Measurements from ENCODE around the gene SPATA16.
"Not testable (repeated sequence)": the region's sequence is repeated elsewhere in the genome, so short reads cannot be mapped to it uniquely, and the experiment has no call there.

SPATA16 gene

DNA sequence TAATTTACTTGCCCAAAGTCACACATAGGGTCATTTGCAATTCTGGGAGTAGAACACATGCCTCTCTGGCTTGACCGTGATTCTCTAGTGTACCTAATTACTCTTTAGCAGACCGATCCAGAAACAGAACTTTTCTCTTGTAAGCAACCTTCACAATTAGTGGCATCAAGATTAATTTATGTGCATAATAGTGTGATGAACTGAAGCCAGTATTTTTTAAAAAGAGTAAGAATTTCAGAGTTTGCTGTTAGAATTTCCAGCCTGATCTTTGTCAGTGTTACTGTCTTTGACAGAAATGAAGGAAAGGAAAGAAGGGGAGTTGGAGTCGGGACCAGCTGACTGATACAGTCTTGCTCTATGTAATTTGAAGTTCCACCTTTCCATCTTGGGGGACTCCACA, 137.1 kb downstream of the SPATA16 start:
- no peak for DNase-seq (ENCODE audit: low spot score)

- no peak for DNase-seq (ENCODE audit: low spot score)
These were observed 137.6 kb downstream of the SPATA16 start for GRCh38 chr3:173003471-173003870.

- DNase-seq (ENCODE audit: low spot score) = no peak
These were observed 139.4 kb downstream of the SPATA16 start for GRCh38 chr3:173001622-173002021.

GRCh38 chr3:173000553-173000952, 140.5 kb downstream of the SPATA16 start:
- no peak for DNase-seq (ENCODE audit: low spot score)

GRCh38 chr3:172993412-172993811, 147.6 kb downstream of the SPATA16 start:
- no peak for DNase-seq (ENCODE audit: low spot score)

GRCh38 chr3:172991424-172991996, 149.5 kb downstream of the SPATA16 start:
- DNase-seq (ENCODE audit: low spot score) = no peak

- DNase-seq (ENCODE audit: low spot score) = no peak
These were observed 151.7 kb downstream of the SPATA16 start for GRCh38 chr3:172989373-172989772.

- DNase-seq (ENCODE audit: low spot score) = peak; percentile 22
These were observed 153.8 kb downstream of the SPATA16 start for GRCh38 chr3:172987273-172987672.

DNA sequence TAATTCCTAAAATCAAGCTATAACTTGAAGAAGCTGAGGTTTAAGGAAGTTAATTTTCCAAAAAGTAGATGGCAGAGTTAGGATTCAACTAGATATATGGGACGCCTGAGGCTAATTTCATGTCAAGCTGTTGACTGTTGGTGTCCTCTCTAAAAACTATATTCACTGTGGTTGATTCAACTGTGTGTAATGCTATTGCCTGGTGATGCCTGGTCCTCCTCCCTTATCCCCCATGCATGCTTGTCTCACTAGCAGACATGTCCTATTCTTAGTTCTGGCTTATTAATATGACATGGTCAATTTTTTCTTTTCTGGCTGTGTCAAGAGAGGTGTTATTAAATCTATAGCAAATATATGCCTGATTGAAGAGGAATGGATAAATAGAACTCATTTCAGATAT, 156.1 kb downstream of the SPATA16 start:
- DNase-seq (ENCODE audit: low spot score) = no peak

DNA sequence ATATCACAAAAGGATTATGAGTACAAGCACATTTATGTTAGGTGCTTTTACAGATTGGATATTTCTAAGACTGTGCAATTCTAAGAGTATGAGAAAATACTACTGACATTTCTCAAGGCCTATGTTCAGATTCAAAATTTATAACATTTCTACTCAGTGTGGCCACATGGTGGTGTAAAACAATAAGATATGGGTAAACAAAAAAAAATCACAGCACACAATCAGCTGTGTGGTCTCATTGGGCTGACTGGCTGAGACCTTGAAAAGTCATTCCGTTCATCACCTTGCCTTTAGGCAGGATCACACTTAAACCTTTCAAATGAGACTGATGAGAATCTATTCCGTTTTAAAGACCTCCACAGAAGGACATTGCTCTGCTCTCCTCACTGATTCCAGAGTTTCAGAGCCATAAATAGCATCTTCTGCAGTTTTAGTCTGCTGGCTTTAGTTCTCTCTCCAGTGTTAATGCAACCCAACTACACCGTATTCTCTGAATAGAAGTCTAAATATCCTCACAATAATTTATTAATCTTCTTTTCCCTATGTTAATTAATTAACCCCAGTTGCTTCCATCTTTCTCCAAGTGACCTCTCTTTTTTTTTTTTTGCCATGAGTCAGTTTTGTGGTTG, 158.2 kb downstream of the SPATA16 start:
- DNase-seq (ENCODE audit: low spot score) = peak; percentile 30

DNA sequence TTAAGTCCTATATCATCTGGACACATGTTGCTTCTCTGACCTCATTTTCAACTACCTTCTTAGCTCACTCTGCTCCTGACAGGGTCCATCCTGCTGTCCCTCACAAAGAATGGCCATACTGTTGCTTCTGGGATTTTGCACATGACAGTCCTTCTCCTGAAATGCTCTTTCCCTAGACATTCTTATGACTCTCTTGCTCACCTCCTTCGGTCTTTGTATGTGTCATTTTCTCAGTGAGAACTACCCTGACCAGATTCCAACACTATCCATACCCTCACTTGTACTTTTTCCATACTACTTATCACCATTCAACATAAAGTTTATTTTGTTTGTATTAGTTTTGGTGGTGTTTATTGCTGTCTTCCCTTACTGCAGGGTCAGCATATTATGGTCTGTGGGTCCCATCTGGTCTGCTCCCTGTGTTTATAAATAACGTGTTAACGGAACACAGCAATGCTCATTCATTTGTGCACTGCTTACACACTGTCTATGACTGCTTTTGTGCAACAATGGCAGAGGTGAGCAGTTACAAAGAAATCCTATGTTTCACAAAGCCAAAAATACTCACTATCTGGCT, 159.5 kb downstream of the SPATA16 start:
- DNase-seq (ENCODE audit: low spot score) = no peak

- peak; percentile 4 for DNase-seq (ENCODE audit: low spot score)
These were observed 160.2 kb downstream of the SPATA16 start for GRCh38 chr3:172980849-172981248.

- no peak for DNase-seq (ENCODE audit: low spot score)
These were observed 163.3 kb downstream of the SPATA16 start for GRCh38 chr3:172977696-172978095.

DNA sequence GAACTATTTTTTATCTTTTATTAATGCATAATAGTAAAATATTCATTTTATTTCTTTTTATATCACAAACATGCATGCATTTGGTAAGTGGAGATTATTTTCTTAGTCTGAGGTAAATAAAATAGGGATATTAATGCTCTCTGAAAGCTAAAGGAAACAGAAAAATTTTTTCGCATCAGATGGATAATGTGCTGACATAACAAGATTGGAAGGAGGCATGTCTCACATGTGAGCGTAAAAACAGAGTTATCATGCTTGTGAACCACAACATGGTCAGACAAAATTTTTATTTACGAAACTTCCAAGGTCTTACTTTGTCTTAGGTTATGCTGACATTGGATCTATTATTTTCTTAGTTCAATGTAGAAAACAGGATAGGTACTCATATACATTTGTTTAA, 166.1 kb downstream of the SPATA16 start:
- DNase-seq (ENCODE audit: low spot score) = no peak

DNA sequence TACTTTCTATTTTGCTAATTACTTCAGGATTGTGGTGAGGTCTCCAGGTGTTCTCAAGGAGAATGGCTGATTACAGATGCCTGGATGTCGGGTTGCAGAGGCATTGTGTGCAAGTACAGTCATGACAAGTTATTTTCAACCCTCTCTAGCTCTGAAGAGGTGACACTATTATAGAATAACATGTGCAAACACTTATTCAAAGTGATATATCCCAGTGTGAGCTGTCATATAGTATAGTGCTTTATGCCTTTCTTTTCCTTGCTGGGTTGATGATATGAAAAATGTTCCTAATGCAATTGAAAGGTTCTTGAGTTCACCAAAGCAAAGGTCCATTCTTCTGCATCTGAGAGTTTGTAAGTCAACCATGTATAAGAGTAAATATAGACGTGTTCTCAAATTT, 167.2 kb downstream of the SPATA16 start:
- no peak for DNase-seq (ENCODE audit: low spot score)

DNA sequence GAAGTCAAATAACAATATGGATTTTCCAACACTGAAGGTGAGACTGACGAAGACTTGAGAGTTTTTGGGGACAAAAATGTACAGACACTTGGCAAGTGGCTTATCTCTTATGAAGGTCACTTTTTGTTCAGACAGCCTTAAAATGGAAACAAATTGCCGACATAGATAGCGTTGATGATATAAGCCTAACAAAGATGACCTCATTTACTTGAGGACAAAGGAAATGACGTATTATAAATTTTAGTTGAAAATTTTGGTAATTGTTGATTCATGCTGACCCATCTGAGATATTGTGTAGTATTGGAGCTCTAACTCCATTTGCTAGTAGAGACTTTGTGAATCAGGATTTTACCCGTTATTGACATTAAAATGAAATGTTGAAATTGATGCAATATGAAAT, 168.3 kb downstream of the SPATA16 start:
- no peak for DNase-seq (ENCODE audit: low spot score)

DNA sequence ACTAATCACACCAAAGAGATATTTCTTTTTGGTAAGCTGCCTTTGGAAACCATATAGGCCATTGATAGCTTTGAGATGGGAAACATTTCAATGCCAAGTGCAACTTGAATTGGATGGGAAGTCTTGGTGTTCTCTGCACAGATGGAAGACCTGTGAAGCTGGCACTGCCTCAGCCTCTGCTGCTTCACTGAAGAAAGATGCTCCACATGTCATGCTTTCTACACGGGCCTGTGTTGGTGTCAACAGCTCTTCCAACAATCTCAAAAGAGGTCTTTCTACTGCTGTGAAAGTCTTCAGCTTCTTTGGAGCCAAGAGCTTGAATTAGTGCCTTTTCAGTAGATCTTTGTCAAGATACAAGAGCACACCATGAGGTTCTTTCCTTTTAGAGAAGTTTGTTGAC, 169.0 kb downstream of the SPATA16 start:
- DNase-seq (ENCODE audit: low spot score) = no peak

DNA sequence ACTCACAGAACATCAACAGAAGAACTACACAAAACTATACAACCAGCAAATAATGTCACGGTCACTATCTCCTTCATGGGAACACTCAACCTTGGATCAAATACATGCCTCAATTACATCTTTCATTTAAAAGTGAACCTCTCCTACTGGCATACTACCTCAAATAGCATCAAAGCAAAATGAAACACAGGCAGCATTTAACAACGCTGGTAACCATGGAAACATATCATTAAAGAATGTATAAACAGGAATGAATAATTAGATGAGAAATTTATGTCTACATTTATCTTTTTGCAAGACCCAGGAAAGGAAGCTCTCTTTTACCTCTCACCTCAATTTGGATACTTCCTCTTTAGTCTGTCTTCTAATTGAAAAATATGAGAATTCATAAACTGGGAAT, 172.4 kb downstream of the SPATA16 start:
- DNase-seq (ENCODE audit: low spot score) = no peak

DNA sequence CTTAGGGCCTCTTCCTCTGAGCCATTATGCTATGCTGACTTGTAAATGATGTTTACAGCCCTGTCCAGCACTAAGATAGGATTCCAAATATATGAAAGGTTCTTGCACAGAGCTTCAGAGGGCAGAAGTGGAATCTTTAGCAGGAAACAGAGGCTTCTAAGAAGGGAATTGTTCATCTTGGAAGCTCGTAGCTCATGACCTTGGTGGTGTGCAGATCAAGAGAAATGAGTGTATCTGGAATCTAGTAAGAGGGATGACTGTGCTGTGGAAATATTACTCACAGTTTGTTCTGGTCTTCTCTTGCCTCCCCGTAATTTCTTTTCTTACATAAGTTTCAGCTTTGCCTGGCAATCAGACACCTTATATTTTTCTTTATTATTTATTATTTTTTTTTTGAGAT, 175.8 kb downstream of the SPATA16 start:
- peak; percentile 8 for DNase-seq (ENCODE audit: low spot score)

DNA sequence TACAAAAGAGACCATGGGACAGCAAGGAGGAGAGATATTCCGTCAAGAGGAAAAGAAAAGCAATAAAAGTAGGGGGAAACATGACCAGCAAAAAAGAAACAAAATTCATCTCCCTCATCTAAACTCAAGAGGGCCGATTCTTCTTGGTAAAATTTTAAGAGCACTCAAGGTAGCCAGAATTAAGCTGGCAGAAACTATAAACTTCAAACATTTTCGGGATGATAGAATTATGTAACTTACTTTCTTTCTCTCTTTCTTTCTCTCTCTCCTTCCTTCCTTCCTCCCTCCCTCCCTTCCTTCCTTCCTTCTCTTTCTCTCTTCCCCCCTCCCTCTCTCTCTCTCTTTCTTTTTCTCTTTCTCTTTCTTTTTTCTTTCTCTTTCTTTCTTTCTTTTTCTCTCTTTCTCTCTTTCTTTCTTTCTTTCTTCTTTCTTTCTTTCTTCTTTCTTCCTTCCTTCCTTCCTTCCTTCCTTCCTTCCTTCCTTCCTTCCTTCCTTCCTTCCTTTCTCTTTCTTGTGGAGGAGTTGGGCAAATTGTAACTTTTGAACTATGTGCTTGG, 180.3 kb downstream of the SPATA16 start:
- DNase-seq (ENCODE audit: low spot score) = not testable (repeated sequence)

DNA sequence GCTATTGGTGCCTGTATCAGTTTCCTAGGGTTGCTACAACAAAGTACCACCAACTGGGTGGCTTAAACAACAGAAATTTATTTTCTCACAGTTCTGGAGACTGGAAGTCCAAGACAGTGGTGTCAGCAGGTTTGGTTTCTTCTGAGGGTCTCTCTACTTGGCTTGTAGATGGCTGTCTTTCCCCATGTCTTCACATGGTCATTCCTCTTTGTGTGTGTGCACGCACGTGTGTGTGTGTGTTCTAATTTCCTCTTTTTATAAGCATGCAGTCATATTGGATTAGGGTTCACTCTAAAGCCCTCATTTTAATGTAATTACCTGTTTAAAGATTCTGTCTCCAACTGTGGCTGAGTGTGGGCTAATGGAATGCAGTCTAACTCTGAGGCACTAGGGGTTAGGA, 182.5 kb downstream of the SPATA16 start:
- no peak for DNase-seq (ENCODE audit: low spot score)

GRCh38 chr3:172953571-172953970, 187.5 kb downstream of the SPATA16 start:
- no peak for DNase-seq (ENCODE audit: low spot score)

GRCh38 chr3:172951511-172951910, 189.5 kb downstream of the SPATA16 start:
- no peak for DNase-seq (ENCODE audit: low spot score)

DNA sequence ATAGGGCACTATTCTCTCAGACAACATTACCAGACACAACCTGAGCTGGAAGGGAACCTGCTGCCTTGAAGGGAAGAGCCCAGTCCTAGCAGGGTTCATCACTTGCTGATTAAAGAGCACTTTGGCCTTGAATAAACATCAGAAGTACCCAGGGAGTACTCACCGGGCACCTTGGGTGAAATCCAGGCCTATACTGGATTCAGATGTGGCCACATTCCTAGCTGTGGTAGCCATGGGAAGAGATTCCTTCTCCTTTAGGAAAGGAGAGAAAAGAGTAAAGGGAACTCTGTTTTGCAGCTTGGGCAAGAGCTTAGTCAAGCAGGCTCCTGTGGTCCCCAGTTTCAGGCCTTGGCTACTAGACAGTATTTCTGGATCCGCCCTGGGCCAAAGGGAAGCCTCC, 195.0 kb downstream of the SPATA16 start:
- no peak for DNase-seq (ENCODE audit: low spot score)

All from RKO (cell line).